HEK293 (cell line): Measurements from ENCODE around the gene MICAL3.

Source experiments
- CTCF ChIA-PET: fragments of 350-600 bp; formaldehyde crosslinking; extraction: SDS; loops from one replicate; lab custom pipeline; 2021; ENCODE audit warnings: antibody characterized with exemption; lab: Yijun Ruan, JAX
- POLR2A ChIA-PET: fragments of 300-600 bp; formaldehyde crosslinking; extraction: SDS; loops from one replicate; lab custom pipeline; 2020; ENCODE audit warnings: antibody characterized with exemption, inconsistent platforms; lab: Yijun Ruan, JAX
- H3K27ac ChIP-seq: fragments of 200-500 bp; sonication (Bioruptor generic); 2 replicates; pipeline ENCODE4 v1.5.1; 2014; ENCODE audit warnings: low read depth, low read length, control low read depth, inconsistent platforms; ENCODE audit errors: extremely low read depth
- H3K36me3 ChIP-seq, 2 experiments: fragments of 200-500 bp in 1 of 2; sonication (Bioruptor generic) in 1 of 2; 1 replicate in 1 of 2; 2 replicates in 1 of 2; pipeline ENCODE4 v1.5.1; 2014 to 2017; ENCODE audit warnings: inconsistent platforms in 2 of 2, low read length in 2 of 2; ENCODE audit not compliant: control insufficient read depth in 2 of 2, insufficient read depth in 1 of 2
- H3K4me1 ChIP-seq: fragments of 200-500 bp; sonication (Bioruptor generic); 2 replicates; pipeline ENCODE4 v1.5.1; 2014; ENCODE audit warnings: mild to moderate bottlenecking, low read length, inconsistent platforms; ENCODE audit not compliant: control insufficient read depth, insufficient read depth
- H3K4me3 ChIP-seq: 2 replicates; pipeline ENCODE4 v1.5.1; 2011; ENCODE audit warnings: low read depth, mild to moderate bottlenecking, control low read depth, low read length, moderate library complexity
- H3K9me3 ChIP-seq: fragments of 200-500 bp; sonication (Bioruptor generic); 2 replicates; pipeline ENCODE4 v1.5.1; 2014; ENCODE audit warnings: low read depth, low read length, inconsistent platforms; ENCODE audit not compliant: control insufficient read depth, insufficient read depth
- GFI1B ChIP-seq: fragments of 450-650 bp; formaldehyde crosslinking; IDR thresholded peaks from 2 replicates; pipeline ENCODE4 v1.5.1; 2016; ENCODE audit warnings: missing biosample characterization, missing genetic modification characterization
- HOXA7 ChIP-seq: sonication (generic); formaldehyde crosslinking; IDR thresholded peaks from 2 replicates; pipeline ENCODE4 v1.8.1; 2022; ENCODE audit warnings: missing genetic modification reagents, borderline replicate concordance
- KLF1 ChIP-seq: fragments of 450-650 bp; formaldehyde crosslinking; IDR thresholded peaks from 2 replicates; pipeline ENCODE4 v1.5.1; 2016; ENCODE audit warnings: missing biosample characterization, missing genetic modification characterization
- KLF16 ChIP-seq: fragments of 450-650 bp; formaldehyde crosslinking; IDR thresholded peaks from 2 replicates; pipeline ENCODE4 v1.5.1; 2017; ENCODE audit warnings: missing biosample characterization, missing genetic modification characterization
- REPIN1 ChIP-seq: fragments of 450-650 bp; formaldehyde crosslinking; IDR thresholded peaks from 2 replicates; pipeline ENCODE4 v1.5.1; 2017; ENCODE audit warnings: missing biosample characterization, missing genetic modification characterization, low read depth
- SP2 ChIP-seq: fragments of 450-650 bp; formaldehyde crosslinking; IDR thresholded peaks from 2 replicates; pipeline ENCODE4 v1.5.1; 2016; ENCODE audit warnings: missing biosample characterization, missing genetic modification characterization
- WT1 ChIP-seq: fragments of 450-650 bp; formaldehyde crosslinking; IDR thresholded peaks from 2 replicates; pipeline ENCODE4 v1.5.1; 2016; ENCODE audit warnings: missing biosample characterization, missing genetic modification characterization
- ZBTB8A ChIP-seq: fragments of 450-650 bp; formaldehyde crosslinking; IDR thresholded peaks from 2 replicates; pipeline ENCODE4 v1.5.1; 2016; ENCODE audit warnings: missing biosample characterization, missing genetic modification characterization
- ZFP37 ChIP-seq: fragments of 450-650 bp; formaldehyde crosslinking; IDR thresholded peaks from 2 replicates; pipeline ENCODE4 v1.5.1; 2016; ENCODE audit warnings: missing biosample characterization, missing genetic modification characterization
- ZIC2 ChIP-seq: fragments of 450-650 bp; formaldehyde crosslinking; IDR thresholded peaks from 2 replicates; pipeline ENCODE4 v1.5.1; 2016; ENCODE audit warnings: missing biosample characterization, missing genetic modification characterization
- ZNF155 ChIP-seq: fragments of 450-650 bp; formaldehyde crosslinking; IDR thresholded peaks from 2 replicates; pipeline ENCODE4 v1.5.1; 2016; ENCODE audit warnings: missing biosample characterization, missing genetic modification characterization
- ZNF221 ChIP-seq: fragments of 450-650 bp; formaldehyde crosslinking; IDR thresholded peaks from 2 replicates; pipeline ENCODE4 v1.5.1; 2017; ENCODE audit warnings: missing biosample characterization, missing genetic modification characterization, borderline replicate concordance
- ZNF37A ChIP-seq: fragments of 450-650 bp; IDR thresholded peaks from 2 replicates; pipeline ENCODE4 v1.5.1; 2018; ENCODE audit warnings: missing biosample characterization, missing genetic modification characterization
- ZNF514 ChIP-seq: fragments of 450-650 bp; formaldehyde crosslinking; IDR thresholded peaks from 2 replicates; pipeline ENCODE4 v1.5.1; 2016; ENCODE audit warnings: missing biosample characterization, missing genetic modification characterization
- ZNF555 ChIP-seq: fragments of 450-650 bp; formaldehyde crosslinking; conservative IDR thresholded peaks from 2 replicates; pipeline ENCODE4 v1.5.1; 2017; ENCODE audit warnings: missing biosample characterization, mild to moderate bottlenecking, missing genetic modification characterization, inconsistent platforms
- ZNF560 ChIP-seq: fragments of 450-650 bp; formaldehyde crosslinking; IDR thresholded peaks from 2 replicates; pipeline ENCODE4 v1.5.1; 2017; ENCODE audit warnings: missing biosample characterization, missing genetic modification characterization, borderline replicate concordance
- ZNF585B ChIP-seq: fragments of 450-650 bp; formaldehyde crosslinking; IDR thresholded peaks from 2 replicates; pipeline ENCODE4 v1.5.1; 2016; ENCODE audit warnings: missing biosample characterization, missing genetic modification characterization
- ZNF777 ChIP-seq: fragments of 450-650 bp; formaldehyde crosslinking; IDR thresholded peaks from 2 replicates; pipeline ENCODE4 v1.5.1; 2017; ENCODE audit warnings: missing biosample characterization, missing genetic modification characterization, borderline replicate concordance
- TF ChIP-seq, protein P1 (sequence below): fragments of 450-650 bp; formaldehyde crosslinking; IDR thresholded peaks from 2 replicates; pipeline ENCODE4 v1.5.1; 2017; ENCODE audit warnings: missing biosample characterization, missing genetic modification characterization
- TF ChIP-seq, protein P2 (sequence below): fragments of 450-650 bp; formaldehyde crosslinking; IDR thresholded peaks from 2 replicates; pipeline ENCODE4 v1.5.1; 2016; ENCODE audit warnings: missing biosample characterization, missing genetic modification characterization
- TF ChIP-seq, protein P3 (sequence below): fragments of 450-650 bp; formaldehyde crosslinking; IDR thresholded peaks from 2 replicates; pipeline ENCODE4 v1.5.1; 2016; ENCODE audit warnings: missing biosample characterization, missing genetic modification characterization
- TF ChIP-seq, protein P4 (sequence below): fragments of 450-650 bp; formaldehyde crosslinking; IDR thresholded peaks from 2 replicates; pipeline ENCODE4 v1.5.1; 2016; ENCODE audit warnings: missing biosample characterization, missing genetic modification characterization
- TF ChIP-seq, protein P5 (sequence below): fragments of 450-650 bp; formaldehyde crosslinking; IDR thresholded peaks from 2 replicates; pipeline ENCODE4 v1.5.1; 2016; ENCODE audit warnings: missing biosample characterization, missing genetic modification characterization, borderline replicate concordance

The MICAL3 gene

DNA sequence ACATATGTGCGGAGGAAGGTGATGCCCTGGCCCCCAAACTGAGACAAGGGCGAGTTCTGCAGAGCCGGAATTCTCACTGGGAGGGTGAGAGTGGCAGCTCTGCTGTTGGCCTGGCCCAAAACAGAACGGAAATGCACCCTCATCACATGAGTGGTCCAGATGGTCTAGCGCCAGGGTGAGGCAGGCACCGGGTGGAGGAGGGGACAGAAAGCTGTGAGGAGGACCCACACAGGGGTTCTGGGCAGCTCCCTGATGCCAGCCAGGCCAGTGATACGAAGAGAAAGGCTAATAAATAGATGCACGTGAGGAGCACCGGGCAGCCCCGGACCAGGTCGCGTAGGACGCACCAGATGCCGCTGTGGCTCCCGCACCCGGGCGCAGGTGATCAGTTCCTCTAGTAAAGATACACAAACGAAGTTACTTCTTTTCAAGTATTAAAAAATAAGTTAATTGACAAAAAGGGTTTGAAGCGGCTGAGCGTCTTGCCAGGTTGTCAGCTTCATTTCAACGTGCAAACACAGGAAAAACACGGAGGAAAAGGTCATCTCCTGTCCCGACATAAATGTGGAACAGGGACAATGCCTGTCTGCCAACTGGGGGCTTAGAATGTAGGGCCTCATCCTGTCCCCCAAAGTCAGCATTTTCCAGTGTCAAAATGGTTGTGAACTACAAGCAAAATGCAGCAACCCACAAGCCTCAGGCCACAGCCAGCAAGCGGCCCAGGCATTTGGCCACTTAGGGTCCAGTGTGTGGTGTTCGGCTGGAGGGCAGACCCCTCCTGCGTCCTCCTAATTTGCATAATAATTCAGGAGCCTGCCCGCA lies 234.8 kb downstream of the MICAL3 start:
- TF ChIP-seq SP2 (tag by site-specific recombination), result no peak
- no peak for TF ChIP-seq ZNF37A
- TF ChIP-seq ZNF221, result no peak
- no peak for TF ChIP-seq HOXA7 (CRISPR knock-in tag)
- TF ChIP-seq ZNF155 (tag by site-specific recombination), result no peak
- no peak for TF ChIP-seq KLF16 (tag by site-specific recombination)
- no peak for TF ChIP-seq ZNF560 (tag by site-specific recombination)
- no peak for TF ChIP-seq ZNF585B (tag by site-specific recombination)
- TF ChIP-seq, protein P1, sequence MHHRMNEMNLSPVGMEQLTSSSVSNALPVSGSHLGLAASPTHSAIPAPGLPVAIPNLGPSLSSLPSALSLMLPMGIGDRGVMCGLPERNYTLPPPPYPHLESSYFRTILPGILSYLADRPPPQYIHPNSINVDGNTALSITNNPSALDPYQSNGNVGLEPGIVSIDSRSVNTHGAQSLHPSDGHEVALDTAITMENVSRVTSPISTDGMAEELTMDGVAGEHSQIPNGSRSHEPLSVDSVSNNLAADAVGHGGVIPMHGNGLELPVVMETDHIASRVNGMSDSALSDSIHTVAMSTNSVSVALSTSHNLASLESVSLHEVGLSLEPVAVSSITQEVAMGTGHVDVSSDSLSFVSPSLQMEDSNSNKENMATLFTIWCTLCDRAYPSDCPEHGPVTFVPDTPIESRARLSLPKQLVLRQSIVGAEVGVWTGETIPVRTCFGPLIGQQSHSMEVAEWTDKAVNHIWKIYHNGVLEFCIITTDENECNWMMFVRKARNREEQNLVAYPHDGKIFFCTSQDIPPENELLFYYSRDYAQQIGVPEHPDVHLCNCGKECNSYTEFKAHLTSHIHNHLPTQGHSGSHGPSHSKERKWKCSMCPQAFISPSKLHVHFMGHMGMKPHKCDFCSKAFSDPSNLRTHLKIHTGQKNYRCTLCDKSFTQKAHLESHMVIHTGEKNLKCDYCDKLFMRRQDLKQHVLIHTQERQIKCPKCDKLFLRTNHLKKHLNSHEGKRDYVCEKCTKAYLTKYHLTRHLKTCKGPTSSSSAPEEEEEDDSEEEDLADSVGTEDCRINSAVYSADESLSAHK, result no peak
- Histone ChIP-seq H3K9me3 (no peaks in the 10 kb centered on the region), H3K4me1 (no peaks in the 10 kb centered on the region), H3K36me3 (peaks cover 0 to 31% of the 10 kb centered on the region in 2 experiments; a peak in 1 of 3 replicates), H3K27ac (no peak overlapping the region), H3K4me3 (no peak overlapping the region)
- ChIA-PET POLR2A (no interaction called here), CTCF (interaction anchor here (1.6 kb wide), 1 partner anchor 10 kb away, joined by 5 read pairs; no protein-coding TSS in a partner anchor)

DNA sequence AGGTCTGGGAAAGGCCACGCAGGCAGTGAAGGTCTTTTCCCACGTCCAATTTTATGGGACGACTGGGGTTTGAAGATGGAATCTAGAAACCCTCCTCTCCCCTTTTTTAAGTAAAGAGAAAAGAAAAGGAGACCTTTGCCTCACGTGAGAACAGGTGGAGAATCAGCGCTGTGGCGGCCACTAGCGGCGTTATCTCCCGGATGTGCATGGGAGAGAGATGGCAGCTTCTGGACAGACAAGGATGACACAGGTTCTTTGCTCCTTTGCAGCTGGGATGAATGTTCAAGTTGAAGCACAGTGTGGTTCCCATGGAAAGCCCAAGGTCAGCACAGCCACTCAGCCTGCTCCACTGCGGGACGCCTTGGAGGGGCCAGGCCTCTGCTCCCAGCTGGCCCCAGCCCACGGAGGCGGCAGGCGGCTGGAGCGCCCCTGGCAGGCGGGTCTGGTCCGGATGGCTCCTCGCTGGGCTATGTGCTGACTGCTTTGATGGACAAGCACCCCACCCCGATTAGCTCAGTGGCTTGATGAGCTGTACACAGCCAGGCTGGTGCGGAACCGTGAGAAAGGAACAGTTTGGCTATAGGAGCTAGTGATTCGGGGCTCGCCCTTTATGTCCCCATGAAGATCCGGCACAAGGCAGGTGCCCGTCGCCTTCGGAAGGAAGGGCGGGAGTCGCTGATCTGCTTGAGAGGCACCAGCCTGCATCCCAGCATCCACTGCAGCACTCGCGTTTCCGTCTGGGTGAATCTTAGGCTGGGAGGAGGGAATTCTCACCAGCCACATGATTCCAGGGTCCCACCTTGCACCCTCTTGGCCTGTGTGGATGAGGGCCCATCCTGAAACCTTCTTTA lies 235.6 kb downstream of the MICAL3 start:
- no peaks in the 10 kb centered on the region for H3K9me3 ChIP-seq
- ChIA-PET CTCF (interaction anchor here (1.6 to 4.9 kb wide), 3 partner anchors 9 to 287 kb away, joined by 5 to 63 read pairs (median 9); no protein-coding TSS in a partner anchor), POLR2A (no interaction called here)
- no peaks in the 10 kb centered on the region for H3K4me1 ChIP-seq
- no peak overlapping the region for H3K4me3 ChIP-seq
- peaks cover 0 to 31% of the 10 kb centered on the region in 2 experiments; a peak in 1 of 3 replicates for H3K36me3 ChIP-seq
- H3K27ac ChIP-seq, result no peak overlapping the region
- TF ChIP-seq, protein P2, sequence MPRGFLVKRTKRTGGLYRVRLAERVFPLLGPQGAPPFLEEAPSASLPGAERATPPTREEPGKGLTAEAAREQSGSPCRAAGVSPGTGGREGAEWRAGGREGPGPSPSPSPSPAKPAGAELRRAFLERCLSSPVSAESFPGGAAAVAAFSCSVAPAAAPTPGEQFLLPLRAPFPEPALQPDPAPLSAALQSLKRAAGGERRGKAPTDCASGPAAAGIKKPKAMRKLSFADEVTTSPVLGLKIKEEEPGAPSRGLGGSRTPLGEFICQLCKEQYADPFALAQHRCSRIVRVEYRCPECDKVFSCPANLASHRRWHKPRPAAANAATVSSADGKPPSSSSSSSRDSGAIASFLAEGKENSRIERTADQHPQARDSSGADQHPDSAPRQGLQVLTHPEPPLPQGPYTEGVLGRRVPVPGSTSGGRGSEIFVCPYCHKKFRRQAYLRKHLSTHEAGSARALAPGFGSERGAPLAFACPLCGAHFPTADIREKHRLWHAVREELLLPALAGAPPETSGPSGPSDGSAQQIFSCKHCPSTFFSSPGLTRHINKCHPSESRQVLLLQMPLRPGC, result no peak
- TF ChIP-seq ZNF514, result no peak
- no peak for TF ChIP-seq GFI1B (tag by site-specific recombination)
- TF ChIP-seq ZFP37 (tag by site-specific recombination), result no peak
- TF ChIP-seq, protein P3, sequence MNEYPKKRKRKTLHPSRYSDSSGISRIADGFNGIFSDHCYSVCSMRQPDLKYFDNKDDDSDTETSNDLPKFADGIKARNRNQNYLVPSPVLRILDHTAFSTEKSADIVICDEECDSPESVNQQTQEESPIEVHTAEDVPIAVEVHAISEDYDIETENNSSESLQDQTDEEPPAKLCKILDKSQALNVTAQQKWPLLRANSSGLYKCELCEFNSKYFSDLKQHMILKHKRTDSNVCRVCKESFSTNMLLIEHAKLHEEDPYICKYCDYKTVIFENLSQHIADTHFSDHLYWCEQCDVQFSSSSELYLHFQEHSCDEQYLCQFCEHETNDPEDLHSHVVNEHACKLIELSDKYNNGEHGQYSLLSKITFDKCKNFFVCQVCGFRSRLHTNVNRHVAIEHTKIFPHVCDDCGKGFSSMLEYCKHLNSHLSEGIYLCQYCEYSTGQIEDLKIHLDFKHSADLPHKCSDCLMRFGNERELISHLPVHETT, result no peak
- no peak for TF ChIP-seq REPIN1 (tag by site-specific recombination)
- no peak for TF ChIP-seq ZIC2 (tag by site-specific recombination)
- TF ChIP-seq, protein P4, sequence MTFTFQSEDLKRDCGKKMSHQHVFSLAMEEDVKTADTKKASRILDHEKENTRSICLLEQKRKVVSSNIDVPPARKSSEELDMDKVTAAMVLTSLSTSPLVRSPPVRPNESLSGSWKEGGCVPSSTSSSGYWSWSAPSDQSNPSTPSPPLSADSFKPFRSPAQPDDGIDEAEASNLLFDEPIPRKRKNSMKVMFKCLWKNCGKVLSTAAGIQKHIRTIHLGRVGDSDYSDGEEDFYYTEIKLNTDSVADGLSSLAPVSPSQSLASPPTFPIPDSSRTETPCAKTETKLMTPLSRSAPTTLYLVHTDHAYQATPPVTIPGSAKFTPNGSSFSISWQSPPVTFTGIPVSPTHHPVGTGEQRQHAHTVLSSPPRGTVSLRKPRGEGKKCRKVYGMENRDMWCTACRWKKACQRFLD (tag by site-specific recombination), result no peak
- no peak for TF ChIP-seq KLF1
- TF ChIP-seq WT1 (tag by site-specific recombination), result no peak
- no peak for TF ChIP-seq ZBTB8A
- TF ChIP-seq, protein P5, sequence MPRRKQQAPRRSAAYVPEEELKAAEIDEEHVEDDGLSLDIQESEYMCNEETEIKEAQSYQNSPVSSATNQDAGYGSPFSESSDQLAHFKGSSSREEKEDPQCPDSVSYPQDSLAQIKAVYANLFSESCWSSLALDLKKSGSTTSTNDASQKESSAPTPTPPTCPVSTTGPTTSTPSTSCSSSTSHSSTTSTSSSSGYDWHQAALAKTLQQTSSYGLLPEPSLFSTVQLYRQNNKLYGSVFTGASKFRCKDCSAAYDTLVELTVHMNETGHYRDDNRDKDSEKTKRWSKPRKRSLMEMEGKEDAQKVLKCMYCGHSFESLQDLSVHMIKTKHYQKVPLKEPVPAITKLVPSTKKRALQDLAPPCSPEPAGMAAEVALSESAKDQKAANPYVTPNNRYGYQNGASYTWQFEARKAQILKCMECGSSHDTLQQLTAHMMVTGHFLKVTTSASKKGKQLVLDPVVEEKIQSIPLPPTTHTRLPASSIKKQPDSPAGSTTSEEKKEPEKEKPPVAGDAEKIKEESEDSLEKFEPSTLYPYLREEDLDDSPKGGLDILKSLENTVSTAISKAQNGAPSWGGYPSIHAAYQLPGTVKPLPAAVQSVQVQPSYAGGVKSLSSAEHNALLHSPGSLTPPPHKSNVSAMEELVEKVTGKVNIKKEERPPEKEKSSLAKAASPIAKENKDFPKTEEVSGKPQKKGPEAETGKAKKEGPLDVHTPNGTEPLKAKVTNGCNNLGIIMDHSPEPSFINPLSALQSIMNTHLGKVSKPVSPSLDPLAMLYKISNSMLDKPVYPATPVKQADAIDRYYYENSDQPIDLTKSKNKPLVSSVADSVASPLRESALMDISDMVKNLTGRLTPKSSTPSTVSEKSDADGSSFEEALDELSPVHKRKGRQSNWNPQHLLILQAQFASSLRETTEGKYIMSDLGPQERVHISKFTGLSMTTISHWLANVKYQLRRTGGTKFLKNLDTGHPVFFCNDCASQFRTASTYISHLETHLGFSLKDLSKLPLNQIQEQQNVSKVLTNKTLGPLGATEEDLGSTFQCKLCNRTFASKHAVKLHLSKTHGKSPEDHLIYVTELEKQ (tag by site-specific recombination), result no peak
- TF ChIP-seq ZNF585B (tag by site-specific recombination), result no peak
- TF ChIP-seq HOXA7 (CRISPR knock-in tag), result no peak
- TF ChIP-seq ZNF777 (tag by site-specific recombination), result no peak
- TF ChIP-seq ZNF555, result no peak
